HepG2 (cell line): ENCODE results near the gene ZNF79. TPM values are rescaled to one million over a fixed set of nuclear protein-coding genes. Genes with fewer than 3 reads are reported as not detected.

Source experiments
- BCL3 ChIP-seq: sonication (generic); formaldehyde crosslinking; IDR thresholded peaks from 2 replicates; pipeline ENCODE4 v1.5.1; 2020; ENCODE audit warnings: mild to moderate bottlenecking, missing genetic modification reagents, moderate library complexity
- EED ChIP-seq: sonication (generic); formaldehyde crosslinking; IDR thresholded peaks from 2 replicates; pipeline ENCODE4 v1.5.0; 2020; ENCODE audit warnings: mild to moderate bottlenecking, missing genetic modification reagents
- FOSL2 ChIP-seq: sonication (generic); formaldehyde crosslinking; IDR thresholded peaks from 2 replicates; pipeline ENCODE4 v1.4.0; 2020; ENCODE audit warnings: missing genetic modification reagents
- HMGA1 ChIP-seq: sonication (generic); formaldehyde crosslinking; conservative IDR thresholded peaks from 2 replicates; pipeline ENCODE4 v1.4.0; 2020; ENCODE audit warnings: missing genetic modification reagents
- POLR2A ChIP-seq, 2 experiments: IDR thresholded peaks; 2 replicates each; pipeline ENCODE4 v1.6.1; 2011; ENCODE audit warnings: low read depth in 2 of 2, low read length in 2 of 2, mild to moderate bottlenecking in 1 of 2, moderate library complexity in 1 of 2; ENCODE audit not compliant: insufficient read depth in 1 of 2
- RNF2 ChIP-seq: fragments of 450-650 bp; conservative IDR thresholded peaks from 2 replicates; pipeline ENCODE4 v1.6.1; 2016; ENCODE audit warnings: low read depth
- SP4 ChIP-seq: sonication (generic); formaldehyde crosslinking; IDR thresholded peaks from 2 replicates; pipeline ENCODE4 v1.8.1; 2023; ENCODE audit warnings: mild to moderate bottlenecking, missing genetic modification reagents
- TCF7 ChIP-seq: sonication (generic); IDR thresholded peaks from 2 replicates; pipeline ENCODE4 v1.6.1; 2016; ENCODE audit warnings: antibody characterized with exemption, low read depth
- U2AF1 ChIP-seq: fragments of 200-400 bp; formaldehyde crosslinking; optimal IDR thresholded peaks from 2 replicates; pipeline ENCODE3; 2017; ENCODE audit warnings: mild to moderate bottlenecking, low read depth, low read length
- YY1 ChIP-seq: IDR thresholded peaks from 2 replicates; pipeline ENCODE4 v1.6.1; 2011; ENCODE audit warnings: low read length, low read depth, moderate library complexity, mild to moderate bottlenecking; ENCODE audit not compliant: insufficient read depth, insufficient replicate concordance
- ZBTB20 ChIP-seq: sonication (generic); formaldehyde crosslinking; IDR thresholded peaks from 2 replicates; pipeline ENCODE4 v1.8.1; 2023; ENCODE audit warnings: missing genetic modification reagents, low read depth, mild to moderate bottlenecking, borderline replicate concordance
- ZBTB40 ChIP-seq, 2 experiments: fragments of 450-650 bp in 1 of 2; sonication (generic) in 1 of 2; formaldehyde crosslinking in 1 of 2; IDR thresholded peaks; 2 replicates each; pipeline versions ENCODE4 v1.6.1 to v1.8.0; 2016 to 2022; ENCODE audit warnings: antibody characterized with exemption in 1 of 2, mild to moderate bottlenecking in 1 of 2, missing genetic modification reagents in 1 of 2
- ZC3H4 ChIP-seq: sonication (generic); formaldehyde crosslinking; IDR thresholded peaks from 2 replicates; pipeline ENCODE4 v1.4.0; 2020; ENCODE audit warnings: missing genetic modification reagents, borderline replicate concordance
- ZEB1 ChIP-seq: IDR thresholded peaks from 2 replicates; pipeline ENCODE4 v1.6.1; 2012; ENCODE audit warnings: mild to moderate bottlenecking, low read depth, inconsistent platforms; ENCODE audit not compliant: insufficient replicate concordance
- ZMYM3 ChIP-seq: sonication (generic); formaldehyde crosslinking; IDR thresholded peaks from 2 replicates; pipeline ENCODE4 v1.5.1; 2020; ENCODE audit warnings: mild to moderate bottlenecking, missing genetic modification reagents
- ZNF280B ChIP-seq: sonication (generic); formaldehyde crosslinking; IDR thresholded peaks from 2 replicates; pipeline ENCODE4 v1.5.0; 2020; ENCODE audit warnings: missing genetic modification reagents, mild to moderate bottlenecking, borderline replicate concordance
- polyA plus RNA-seq, 8 experiments: library from polyadenylated mRNA; depleted of rRNA in 3 of 8; stranded (reverse) in 7 of 8; unstranded in 1 of 8; fragments of >200 nt; fragmentation: Illumina TruSeq in 4 of 8; extraction: Trizol in 4 of 8; gene quantifications; 2 replicates each; pipeline versions ENCODE4 v1.2.1 to v1.2.3, GENCODE V29; 2011 to 2016; ENCODE audit warnings: low read depth in 4 of 8, missing spikeins in 1 of 8, mixed read lengths in 1 of 8; ENCODE audit not compliant: insufficient read depth in 1 of 8
- total RNA-seq, 5 experiments: library from RNA; depleted of rRNA; stranded (reverse); fragments of >200 nt; fragmentation: Illumina TruSeq; extraction: Trizol; gene quantifications; 2 replicates each; pipeline ENCODE4 v1.2.3, GENCODE V29; 2016; ENCODE audit warnings: low read depth in 1 of 5
- TF ChIP-seq, protein P1 (sequence below): sonication (generic); formaldehyde crosslinking; IDR thresholded peaks from 2 replicates; pipeline ENCODE4 v1.5.0; 2020; ENCODE audit warnings: mild to moderate bottlenecking, low read depth, missing genetic modification reagents, borderline replicate concordance

ZNF79 gene
- total and polyA plus RNA-seq, 2 of the 13 experiments (the other 11 are each of a cell fraction or from before 2014, with no cell fraction given) = 3.7 to 8.1 TPM

- no peak for TF ChIP-seq SP4 (CRISPR knock-in tag)
- TF ChIP-seq POLR2A (IDR thresholded peaks at IDR 0.05; ENCODE audit: insufficient read depth in 1 of 2, low read depth in 2 of 2, low read length in 2 of 2) = peak in 1 of 2 experiments; percentile 68; a peak in 2 of 4 replicates
- TF ChIP-seq ZBTB20 (CRISPR knock-in tag) = peak; percentile 88; the same call in 1 of the 2 replicates
- TF ChIP-seq HMGA1 (CRISPR knock-in tag) = no peak
- TF ChIP-seq ZBTB40 (IDR thresholded peaks at IDR 0.05) = no peak
- TF ChIP-seq ZBTB40 (CRISPR knock-in tag; IDR thresholded peaks at IDR 0.05) = no peak; the same call in 1 of the 2 replicates
- peak; percentile 40 for TF ChIP-seq YY1
- 0 out of 2 replicates have a peak, but pooled peaks have one; percentile 13 for TF ChIP-seq ZMYM3 (CRISPR knock-in tag)
- no peak for TF ChIP-seq U2AF1
- no peak for TF ChIP-seq RNF2
- TF ChIP-seq, protein P1, sequence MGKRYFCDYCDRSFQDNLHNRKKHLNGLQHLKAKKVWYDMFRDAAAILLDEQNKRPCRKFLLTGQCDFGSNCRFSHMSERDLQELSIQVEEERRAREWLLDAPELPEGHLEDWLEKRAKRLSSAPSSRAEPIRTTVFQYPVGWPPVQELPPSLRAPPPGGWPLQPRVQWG (CRISPR knock-in tag) = no peak
- TF ChIP-seq EED = no peak
- TF ChIP-seq ZEB1 = no peak
- TF ChIP-seq BCL3 = 0 out of 2 replicates have a peak, but pooled peaks have one; percentile 38
- TF ChIP-seq TCF7 = peak; percentile 73
- peak; percentile 96 for TF ChIP-seq FOSL2 (CRISPR knock-in tag)
- TF ChIP-seq ZC3H4 (CRISPR knock-in tag) = peak; percentile 73; the same call in 1 of the 2 replicates
- TF ChIP-seq ZNF280B (CRISPR knock-in tag) = no peak
These were observed 28.5 kb upstream of the ZNF79 start (continued) for GRCh38 chr9:127395497-127396252.
